GM12878 (cell line): Measurements from ENCODE around the gene EHBP1L1. TPM values are rescaled to one million over a fixed set of nuclear protein-coding genes. Genes with fewer than 3 reads are reported as not detected.
A peak's percentile ranks its signal among the peaks of the same experiment; 100 is the strongest.

Source experiments
- ATAC-seq: fragments of 200-7000 bp; cut with Tn5 transposase; 3 replicates; pipeline ENCODE4 v1.9.1; 2020; ENCODE audit warnings: mild to moderate bottlenecking, moderate library complexity
- BruUV-seq: library from RNA; stranded (reverse); fragments of 400-500 nt; replicated peaks from 2 replicates; lab custom pipeline; 2021; lab: Mats Ljungman, UMichigan
- CTCF ChIA-PET: fragments of 300-600 bp; sonication (Branson Sonifier 250); formaldehyde crosslinking; extraction: SDS; loops from one replicate; lab custom pipeline; 2021; ENCODE audit warnings: inconsistent platforms; lab: Yijun Ruan, JAX
- POLR2A ChIA-PET: fragments of 350-600 bp; formaldehyde crosslinking; extraction: SDS; loops from one replicate; lab custom pipeline; 2021; ENCODE audit warnings: inconsistent platforms; lab: Charles Lee
- RAD21 ChIA-PET: fragments of 300-600 bp; sonication (Branson Sonifier 250); formaldehyde crosslinking; loops from one replicate; lab custom pipeline; 2023; ENCODE audit warnings: antibody characterized with exemption; ENCODE audit not compliant: unreplicated experiment; lab: Charles Lee
- SMC1A ChIA-PET: fragments of 300-600 bp; sonication (Branson Sonifier 250); formaldehyde crosslinking; loops from one replicate; lab custom pipeline; 2023; ENCODE audit not compliant: unreplicated experiment, uncharacterized antibody; lab: Charles Lee
- DNase-seq: peaks from one replicate; pipeline ENCODE4 v3.0.0-alpha.2; 2011; ENCODE audit warnings: low read depth, low spot score
- FAIRE-seq: peaks from 3 replicates; lab custom pipeline; 2011; peaks lifted over from hg19 to GRCh38; lab: Jason Lieb, UNC
- H2AFZ ChIP-seq: 2 replicates; pipeline ENCODE4 v1.6.0; 2011; ENCODE audit warnings: low read depth, low read length, control low read depth; ENCODE audit not compliant: control insufficient read depth
- H3K27ac ChIP-seq: 2 replicates; pipeline ENCODE4 v1.5.1; 2011; ENCODE audit warnings: control low read depth; ENCODE audit not compliant: control insufficient read depth, insufficient read depth
- H3K27me3 ChIP-seq, 2 experiments: replicated peaks in 1 of 2; 2 replicates each; pipeline versions ENCODE4 v1.6.0 to v1.6.1; 2011; ENCODE audit warnings: low read length in 1 of 2; ENCODE audit not compliant: control insufficient read depth in 2 of 2, insufficient read depth in 2 of 2
- H3K36me3 ChIP-seq, 2 experiments: 2 replicates each; pipeline ENCODE4 v1.5.1; 2011; ENCODE audit warnings: low read length in 1 of 2; ENCODE audit not compliant: control insufficient read depth in 2 of 2, insufficient read depth in 2 of 2
- H3K4me1 ChIP-seq: 2 replicates; pipeline ENCODE4 v1.6.1; 2011; ENCODE audit warnings: mild to moderate bottlenecking, low read length, moderate library complexity, mixed read lengths; ENCODE audit not compliant: control insufficient read depth, insufficient read depth
- H3K4me2 ChIP-seq: 2 replicates; pipeline ENCODE4 v1.6.0; 2011; ENCODE audit warnings: control low read depth; ENCODE audit not compliant: control insufficient read depth, insufficient read depth
- H3K4me3 ChIP-seq: fragments of 200-600 bp; sonication (generic); 2 replicates; pipeline ENCODE4 v1.5.1; 2016
- H3K79me2 ChIP-seq: 2 replicates; pipeline ENCODE4 v1.6.0; 2011; ENCODE audit warnings: low read length; ENCODE audit not compliant: control insufficient read depth, insufficient read depth
- H3K9ac ChIP-seq: 2 replicates; pipeline ENCODE4 v1.8.0; 2011; ENCODE audit warnings: low read length, control low read depth, mixed read lengths; ENCODE audit not compliant: control insufficient read depth, insufficient read depth
- H3K9me3 ChIP-seq: replicated peaks from 3 replicates; pipeline ENCODE4 v1.5.1; 2011; ENCODE audit warnings: mild to moderate bottlenecking, low read length; ENCODE audit not compliant: control insufficient read depth, insufficient read depth
- H4K20me1 ChIP-seq: 2 replicates; pipeline ENCODE4 v1.6.0; 2011; ENCODE audit not compliant: control insufficient read depth, insufficient read depth
- BCL3 ChIP-seq: IDR thresholded peaks from 2 replicates; pipeline ENCODE4 v1.6.1; 2011; ENCODE audit warnings: borderline replicate concordance, low read depth, mild to moderate bottlenecking, moderate library complexity, low read length; ENCODE audit not compliant: insufficient read depth, poor library complexity, severe bottlenecking
- CTCF ChIP-seq, 3 experiments: IDR thresholded peaks in 2 of 3; conservative IDR thresholded peaks in 1 of 3; 2 replicates each; pipeline ENCODE4 v1.5.1; 2011; ENCODE audit warnings: low read depth in 3 of 3, low read length in 3 of 3, mild to moderate bottlenecking in 3 of 3, control low read depth in 2 of 3, moderate library complexity in 2 of 3, inconsistent platforms in 1 of 3, mixed read lengths in 1 of 3; ENCODE audit not compliant: control insufficient read depth in 2 of 3, insufficient read depth in 1 of 3; ENCODE audit errors: extremely low read depth in 1 of 3
- E2F8 ChIP-seq: fragments of 450-650 bp; IDR thresholded peaks from 2 replicates; pipeline ENCODE4 v1.6.1; 2018; ENCODE audit warnings: mild to moderate bottlenecking, low read depth, moderate library complexity; ENCODE audit not compliant: partially characterized antibody
- ESRRA ChIP-seq: IDR thresholded peaks from 2 replicates; pipeline ENCODE4 v1.6.1; 2012; ENCODE audit warnings: mild to moderate bottlenecking, low read length, improper control_type of control experiment
- HSF1 ChIP-seq: fragments of 150-350 bp; IDR thresholded peaks from 2 replicates; pipeline ENCODE4 v1.6.1; 2014; ENCODE audit warnings: mild to moderate bottlenecking, low read depth, low read length
- IKZF1 ChIP-seq: fragments of 450-650 bp; conservative IDR thresholded peaks from 2 replicates; pipeline ENCODE4 v1.6.1; 2017; ENCODE audit warnings: antibody characterized with exemption, mild to moderate bottlenecking
- TARDBP ChIP-seq: IDR thresholded peaks from 2 replicates; pipeline ENCODE4 v1.6.1; 2016; ENCODE audit warnings: borderline replicate concordance
- WGBS: methylation state at CpG from one replicate; pipeline ENCODE4 v1.1.6; 2016; ENCODE audit warnings: low lambda C conversion rate; ENCODE audit not compliant: insufficient replicate concordance, insufficient coverage; ENCODE audit errors: missing lambda C conversion rate; 5-methylcytosine and 5-hydroxymethylcytosine counted together
- in situ Hi-C: fragments of 300-500 bp; cut with MboI; formaldehyde crosslinking; loops from 9 replicates; pipeline ENCODE4 v1.14.3; 2018; ENCODE audit warnings: mixed read lengths
- intact Hi-C: fragments of 100-400 bp; cut with micrococcal nuclease; formaldehyde crosslinking; loops from one replicate; pipeline ENCODE4 v1.14.2; 2022; ENCODE audit not compliant: unreplicated experiment
- polyA plus RNA-seq, 11 experiments: library from polyadenylated mRNA; depleted of rRNA in 4 of 11; unstranded in 6 of 11; stranded (reverse) in 5 of 11; fragments of >200 nt; fragmentation: Nextera tagmentation in 4 of 11; fragmentation: Illumina TruSeq in 1 of 11; extraction: Ambion mirVana in 4 of 11; extraction: Trizol in 1 of 11; gene quantifications; 1 replicate in 1 of 11; 2 replicates in 10 of 11; pipeline versions ENCODE4 v1.2.1 to v1.2.3, GENCODE V29; 2011 to 2016; ENCODE audit warnings: inconsistent platforms in 2 of 11, missing spikeins in 2 of 11, low read depth in 1 of 11
- total RNA-seq, 4 experiments: library from RNA; depleted of rRNA in 3 of 4; stranded (reverse); fragments of >200 nt in 3 of 4; fragmentation: Illumina TruSeq in 1 of 4; extraction: Trizol in 1 of 4; gene quantifications; 2 replicates each; pipeline versions ENCODE4 v1.2.1 to v1.2.3, GENCODE V29; 2013 to 2021

The EHBP1L1 gene
- total and polyA plus RNA-seq, 10 of the 15 experiments (the other 5 are each of a cell fraction or from before 2014, with no cell fraction given): 0.06 to 99.4 (median 32.7) TPM

- Histone ChIP-seq H3K36me3 (peaks cover 5 to 15% of the 10 kb centered on the region in 2 experiments; a peak in 3 of 4 replicates), H3K4me3 (peak overlapping the region; percentile 97), H3K4me2 (peak overlapping the region; percentile 100), H3K27ac (peak overlapping the region; percentile 96), H3K27me3 (no peaks in the 10 kb centered on the region), H2AFZ (no peak overlapping the region; the same call in 1 of the 2 replicates), H3K79me2 (peaks cover 58% of the 10 kb centered on the region), H3K9me3 (no peaks in the 10 kb centered on the region), H4K20me1 (no peaks in the 10 kb centered on the region; the same call in 1 of the 2 replicates), H3K9ac (peak overlapping the region; percentile 88), H3K4me1 (peaks cover 23% of the 10 kb centered on the region)
- FAIRE-seq: no peak
- in situ Hi-C loops: no loop called here
- SMC1A ChIA-PET: interaction anchor here (0.7 to 4.2 kb wide), 4 partner anchors 11 to 36 kb away, joined by 3 to 93 read pairs (median 7); no protein-coding TSS in a partner anchor
- 4% methylated on average over 18 of the region's 18 CpGs for WGBS
- intact Hi-C loops: no loop called here
- ATAC-seq: peak; percentile 8
- BruUV-seq: no TSS peak
- CTCF ChIA-PET: interaction anchor here (0.6 to 5.7 kb wide), 10 partner anchors 11 to 136 kb away, joined by 3 to 130 read pairs (median 4); partner anchors contain the start of genes KCNK7 and PCNX3
- no peak for DNase-seq
- POLR2A ChIA-PET: interaction anchor here (0.7 to 4.9 kb wide), 7 partner anchors 11 to 61 kb away, joined by 4 to 129 read pairs (median 5); partner anchors contain the start of genes MAP3K11, PCNX3 and SIPA1
- RAD21 ChIA-PET: interaction anchor here (0.6 to 4.0 kb wide), 7 partner anchors 11 to 75 kb away, joined by 3 to 132 read pairs (median 6); partner anchors contain the start of genes KCNK7 and PCNX3
- TF ChIP-seq CTCF (IDR thresholded peaks at IDR 0.05 in 2 of 3, conservative IDR thresholded peaks at IDR 0.05 in 1 of 3; ENCODE audit: control insufficient read depth in 2 of 3, extremely low read depth in 1 of 3, insufficient read depth in 1 of 3, low read depth in 3 of 3, low read length in 3 of 3) (no peak), ESRRA (no peak), IKZF1 (0 out of 2 replicates have a peak, but pooled peaks have one; percentile 15), TARDBP (no peak), HSF1 (no peak), E2F8 (no peak), BCL3 (peak; percentile 31)
Observed at GRCh38 chr11:65576867-65577755, 1.3 kb downstream of the EHBP1L1 start.
